ENCODE data around the gene TEX36. TPM values are rescaled to one million over a fixed set of nuclear protein-coding genes. Genes with fewer than 3 reads are reported as not detected.

TEX36 gene
- total and polyA plus RNA-seq, 9 of the 15 experiments (the other 6 are each of a cell fraction or from before 2014, with no cell fraction given), result 0.10 to 0.82 (median 0.15) TPM; not detected in 6

DNA sequence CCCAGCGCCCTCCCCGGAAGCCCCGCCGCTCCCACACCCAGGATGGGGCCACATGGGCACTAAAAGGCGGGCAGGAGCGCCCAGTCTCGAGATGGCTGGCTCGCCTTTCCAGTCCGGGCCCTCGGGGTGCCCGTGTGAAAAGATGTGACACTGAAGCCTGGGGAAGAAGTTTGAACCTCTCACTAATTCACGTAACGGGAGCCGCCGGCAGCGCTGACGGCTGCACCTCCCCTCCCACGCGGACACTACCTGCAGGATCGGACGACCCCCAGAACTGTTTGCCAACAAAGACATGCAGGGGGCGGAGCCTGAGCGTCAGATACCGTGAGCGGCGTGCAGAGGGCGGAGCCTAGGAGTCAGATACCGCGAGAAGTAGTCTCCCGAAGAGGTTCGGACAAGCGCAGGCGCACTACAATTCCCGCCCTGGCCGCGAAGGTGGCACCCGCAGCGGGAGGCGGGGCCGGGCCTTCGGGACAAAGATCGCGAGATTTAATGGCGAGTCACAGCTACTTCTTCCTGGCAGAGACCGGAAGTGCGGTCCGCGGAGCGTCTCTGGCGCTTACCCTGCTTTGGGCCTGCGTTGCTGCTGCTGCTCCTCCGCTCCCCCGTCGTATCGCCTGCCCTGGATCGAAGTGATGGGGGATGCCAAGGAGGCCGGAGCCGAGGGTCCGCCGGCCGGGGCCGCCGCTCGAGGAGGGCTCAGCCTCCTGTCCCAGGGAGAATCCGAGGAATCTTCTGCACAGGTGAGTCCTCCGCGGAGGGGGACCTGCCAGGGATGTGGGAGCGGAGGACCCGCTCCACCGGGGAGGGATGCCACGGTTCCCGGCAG is 36.4 kb upstream of the TEX36 start, which contains the start of gene EDRF1 (continued):
- no peak for TF ChIP-seq SMARCB1 (IDR thresholded peaks at IDR 0.05; ENCODE audit: insufficient read length, low read depth)
- peak; percentile 30 to 71 for TF ChIP-seq E2F6 (IDR thresholded peaks at IDR 0.05; ENCODE audit: borderline replicate concordance in 1 of 2, extremely low read depth in 1 of 2, insufficient read depth in 1 of 2, insufficient read length in 1 of 2, low read depth in 1 of 2, low read length in 1 of 2, poor library complexity in 1 of 2, severe bottlenecking in 1 of 2)
- peak; percentile 54; the same call in 1 of the 2 replicates for TF ChIP-seq ZBTB7A (IDR thresholded peaks at IDR 0.05; ENCODE audit: borderline replicate concordance, control insufficient read depth, low read depth, low read length)
- TF ChIP-seq POLR2H (tag; IDR thresholded peaks at IDR 0.05; ENCODE audit: low read depth), result peak; percentile 48
- no peak for TF ChIP-seq MED1 (CRISPR knock-in tag; IDR thresholded peaks at IDR 0.05; ENCODE audit: borderline replicate concordance)
- TF ChIP-seq POLR2AphosphoS5 (IDR thresholded peaks at IDR 0.05; ENCODE audit: control insufficient read depth, insufficient read depth, low read depth, low read length), result peak; percentile 70; the same call in 1 of the 2 replicates
- no peak for TF ChIP-seq SIX5 (IDR thresholded peaks at IDR 0.05; ENCODE audit: borderline replicate concordance in 1 of 2, insufficient read depth in 1 of 2, low read depth in 1 of 2, low read length in 2 of 2)
- TF ChIP-seq KDM4B (IDR thresholded peaks at IDR 0.05; ENCODE audit: borderline replicate concordance in 2 of 2, low read depth in 1 of 2), result no peak
- TF ChIP-seq, protein P1, sequence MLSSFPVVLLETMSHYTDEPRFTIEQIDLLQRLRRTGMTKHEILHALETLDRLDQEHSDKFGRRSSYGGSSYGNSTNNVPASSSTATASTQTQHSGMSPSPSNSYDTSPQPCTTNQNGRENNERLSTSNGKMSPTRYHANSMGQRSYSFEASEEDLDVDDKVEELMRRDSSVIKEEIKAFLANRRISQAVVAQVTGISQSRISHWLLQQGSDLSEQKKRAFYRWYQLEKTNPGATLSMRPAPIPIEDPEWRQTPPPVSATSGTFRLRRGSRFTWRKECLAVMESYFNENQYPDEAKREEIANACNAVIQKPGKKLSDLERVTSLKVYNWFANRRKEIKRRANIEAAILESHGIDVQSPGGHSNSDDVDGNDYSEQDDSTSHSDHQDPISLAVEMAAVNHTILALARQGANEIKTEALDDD (IDR thresholded peaks at IDR 0.05), result 0 out of 2 replicates have a peak, but pooled peaks have one; percentile 10
- TF ChIP-seq PURB (CRISPR knock-in tag; IDR thresholded peaks at IDR 0.05; ENCODE audit: low read depth), result no peak
- TF ChIP-seq, protein P2, sequence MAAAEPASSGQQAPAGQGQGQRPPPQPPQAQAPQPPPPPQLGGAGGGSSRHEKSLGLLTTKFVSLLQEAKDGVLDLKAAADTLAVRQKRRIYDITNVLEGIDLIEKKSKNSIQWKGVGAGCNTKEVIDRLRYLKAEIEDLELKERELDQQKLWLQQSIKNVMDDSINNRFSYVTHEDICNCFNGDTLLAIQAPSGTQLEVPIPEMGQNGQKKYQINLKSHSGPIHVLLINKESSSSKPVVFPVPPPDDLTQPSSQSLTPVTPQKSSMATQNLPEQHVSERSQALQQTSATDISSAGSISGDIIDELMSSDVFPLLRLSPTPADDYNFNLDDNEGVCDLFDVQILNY (CRISPR knock-in tag; IDR thresholded peaks at IDR 0.05), result no peak
- TF ChIP-seq POLR2AphosphoS2 (IDR thresholded peaks at IDR 0.05; ENCODE audit: low read length), result no peak
- no peak for TF ChIP-seq PPARD (CRISPR knock-in tag; IDR thresholded peaks at IDR 0.05)
- TF ChIP-seq ZBTB11 (CRISPR knock-in tag; IDR thresholded peaks at IDR 0.05), result peak in 1 of 3 experiments; percentile 62; a peak in 3 of 6 replicates
- no peak for TF ChIP-seq ZFP30 (CRISPR knock-in tag; IDR thresholded peaks at IDR 0.05; ENCODE audit: borderline replicate concordance)
- no peak for TF ChIP-seq PRMT5 (CRISPR knock-in tag; IDR thresholded peaks at IDR 0.05)
- TF ChIP-seq, protein P3, sequence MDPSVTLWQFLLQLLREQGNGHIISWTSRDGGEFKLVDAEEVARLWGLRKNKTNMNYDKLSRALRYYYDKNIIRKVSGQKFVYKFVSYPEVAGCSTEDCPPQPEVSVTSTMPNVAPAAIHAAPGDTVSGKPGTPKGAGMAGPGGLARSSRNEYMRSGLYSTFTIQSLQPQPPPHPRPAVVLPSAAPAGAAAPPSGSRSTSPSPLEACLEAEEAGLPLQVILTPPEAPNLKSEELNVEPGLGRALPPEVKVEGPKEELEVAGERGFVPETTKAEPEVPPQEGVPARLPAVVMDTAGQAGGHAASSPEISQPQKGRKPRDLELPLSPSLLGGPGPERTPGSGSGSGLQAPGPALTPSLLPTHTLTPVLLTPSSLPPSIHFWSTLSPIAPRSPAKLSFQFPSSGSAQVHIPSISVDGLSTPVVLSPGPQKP (CRISPR knock-in tag; IDR thresholded peaks at IDR 0.05), result no peak
